GM19239 (cell line): ENCODE results near the gene MEAK7.
"Not testable (repeated sequence)": the region's sequence is repeated elsewhere in the genome, so short reads cannot be mapped to it uniquely, and the experiment has no call there.

Experiments used
- DNase-seq: peaks from one replicate; pipeline ENCODE4 v3.0.0; 2011; ENCODE audit warnings: low spot score; ENCODE audit not compliant: insufficient read length
- FAIRE-seq: peaks from 2 replicates; lab custom pipeline; 2011; peaks lifted over from hg19 to GRCh38; lab: Jason Lieb, UNC

MEAK7 gene

DNA sequence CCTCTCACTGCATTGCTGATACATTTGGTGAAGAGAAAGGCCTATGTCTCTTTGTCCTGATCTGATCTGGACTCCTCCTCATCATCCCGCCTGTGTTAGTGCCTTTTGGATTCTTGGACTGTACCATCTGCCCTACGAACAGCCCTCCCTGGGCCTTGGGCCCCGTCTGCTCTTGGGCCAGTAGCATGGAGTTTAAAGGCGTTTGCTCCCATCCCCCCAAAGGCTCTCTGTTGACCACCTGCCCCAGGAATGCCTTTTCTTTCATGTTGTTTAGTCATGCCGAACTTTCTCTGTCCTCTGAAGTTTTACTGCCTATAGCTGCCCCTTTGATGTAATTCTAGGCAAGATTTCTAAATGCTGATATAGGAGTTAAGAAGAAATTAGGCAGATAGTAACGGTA lies 30.9 kb upstream of the MEAK7 start:
- FAIRE-seq: no peak
- no peak for DNase-seq

GRCh38 chr16:84534815-84535214 lies 30.4 kb upstream of the MEAK7 start:
- FAIRE-seq (no peak), DNase-seq (no peak)

DNA sequence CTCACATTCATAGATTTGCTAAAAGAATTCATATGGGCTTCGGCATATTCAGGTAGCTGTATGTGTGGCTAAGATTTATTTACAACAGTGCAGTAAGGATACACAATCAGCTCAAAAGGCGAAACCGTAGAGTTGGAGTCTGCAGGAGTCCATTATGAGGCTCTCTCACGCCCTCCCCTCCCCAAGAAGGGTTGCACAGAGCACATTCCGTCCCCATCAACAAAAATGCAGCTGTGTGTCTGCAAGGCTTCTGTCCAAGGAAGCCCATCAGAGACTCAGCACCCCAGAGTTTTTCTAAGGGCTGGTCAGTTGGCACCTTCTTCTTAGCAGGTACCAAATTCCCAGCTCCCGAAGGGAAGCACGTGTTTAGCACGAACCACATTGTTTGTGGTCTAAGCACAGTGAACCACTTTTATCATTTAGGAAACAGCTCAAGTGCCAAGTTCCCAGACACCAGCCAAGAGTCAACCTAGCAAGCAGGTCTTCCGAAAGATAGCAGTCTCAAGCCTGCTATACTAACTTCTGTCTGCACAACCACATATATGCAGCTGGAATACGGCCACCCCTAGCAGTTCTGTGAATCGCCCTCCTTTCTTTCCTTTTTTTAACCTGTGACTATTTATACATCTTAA lies 28.5 kb upstream of the MEAK7 start:
- FAIRE-seq (no peak), DNase-seq (no peak)

DNA sequence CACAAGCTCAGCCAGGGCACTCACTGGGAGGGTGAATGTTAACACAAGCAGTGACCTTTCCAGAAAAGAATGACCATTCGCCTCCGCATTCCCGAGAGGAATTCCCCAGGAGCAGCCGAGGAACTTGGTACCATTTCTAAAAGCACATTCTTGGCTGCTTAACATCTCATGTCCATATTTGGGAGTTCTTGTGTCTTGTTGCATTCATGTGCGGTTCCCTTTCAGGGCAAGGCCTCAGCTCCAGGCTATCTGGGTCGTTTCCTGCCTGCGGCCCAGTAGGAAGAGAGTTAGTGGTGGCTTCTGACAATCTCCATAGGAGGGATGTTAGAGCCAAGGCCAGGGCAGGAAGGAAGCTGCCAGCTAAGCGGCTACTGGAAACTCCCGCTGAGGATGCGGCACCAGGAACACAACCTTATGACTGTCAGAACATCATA lies 27.8 kb upstream of the MEAK7 start:
- FAIRE-seq (no peak), DNase-seq (no peak)

GRCh38 chr16:84531671-84532111 lies 27.2 kb upstream of the MEAK7 start:
- no peak for DNase-seq
- FAIRE-seq: no peak

GRCh38 chr16:84530590-84530989 lies 26.1 kb upstream of the MEAK7 start:
- DNase-seq (no peak), FAIRE-seq (no peak)

GRCh38 chr16:84529607-84530006 lies 25.1 kb upstream of the MEAK7 start:
- DNase-seq (no peak), FAIRE-seq (no peak)

GRCh38 chr16:84528322-84528721 lies 23.9 kb upstream of the MEAK7 start:
- FAIRE-seq (no peak), DNase-seq (no peak)

- DNase-seq (no peak), FAIRE-seq (no peak)
Measured at GRCh38 chr16:84527532-84528269, 23.2 kb upstream of the MEAK7 start.

GRCh38 chr16:84526794-84527531 lies 22.5 kb upstream of the MEAK7 start:
- no peak for FAIRE-seq
- no peak for DNase-seq

- not testable (repeated sequence) for DNase-seq, FAIRE-seq
Measured at GRCh38 chr16:84524941-84525581, 20.6 kb upstream of the MEAK7 start.

GRCh38 chr16:84524346-84524920 lies 20.0 kb upstream of the MEAK7 start:
- DNase-seq (no peak), FAIRE-seq (no peak)

DNA sequence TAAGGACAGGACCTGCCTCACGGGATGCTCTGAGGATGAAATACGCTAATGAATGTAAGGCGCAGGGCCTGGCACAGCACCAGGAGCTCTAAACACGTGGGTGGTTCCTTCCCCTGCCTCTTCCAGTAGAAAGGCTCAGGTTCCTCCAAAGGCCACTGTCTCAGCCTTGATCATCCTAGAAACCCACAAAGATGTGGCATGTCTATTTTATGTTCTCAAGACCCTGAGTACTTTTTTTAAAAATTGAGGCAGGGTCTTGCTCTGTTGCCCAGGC lies 17.0 kb upstream of the MEAK7 start:
- DNase-seq (no peak), FAIRE-seq (no peak)

GRCh38 chr16:84520725-84521496 lies 16.5 kb upstream of the MEAK7 start:
- no peak for DNase-seq
- FAIRE-seq: no peak

DNA sequence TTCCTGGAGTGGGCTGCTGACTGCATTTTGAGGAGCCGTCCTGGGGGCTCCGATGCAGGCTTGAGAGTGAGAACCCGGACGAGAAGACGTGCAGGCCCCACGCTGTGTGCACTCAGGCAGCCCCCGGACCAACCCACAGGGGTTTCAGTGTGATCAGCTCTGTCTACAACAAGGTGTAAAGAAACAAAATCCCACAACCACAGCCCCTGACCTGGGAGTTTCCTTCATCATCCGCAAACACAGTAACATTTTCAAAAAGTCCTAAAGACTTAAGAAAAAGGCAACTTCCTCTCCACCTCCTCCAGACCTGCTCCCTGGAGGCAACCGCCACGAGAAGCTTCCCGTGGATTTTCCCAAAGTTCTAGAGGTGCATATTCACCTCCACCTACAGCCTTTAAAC lies 15.4 kb upstream of the MEAK7 start:
- no peak for FAIRE-seq
- DNase-seq: no peak

- DNase-seq: no peak
- FAIRE-seq: no peak
Measured at GRCh38 chr16:84518804-84519341, 14.4 kb upstream of the MEAK7 start.

GRCh38 chr16:84518220-84518619 lies 13.8 kb upstream of the MEAK7 start:
- not testable (repeated sequence) for FAIRE-seq, DNase-seq

- DNase-seq: no peak
Measured at GRCh38 chr16:84517366-84517765, 12.9 kb upstream of the MEAK7 start.

More at GRCh38 chr16:84517366-84517765, 12.9 kb upstream of the MEAK7 start:
- no peak for FAIRE-seq
